ENCODE measurements around the gene ASIC3.

DNA sequence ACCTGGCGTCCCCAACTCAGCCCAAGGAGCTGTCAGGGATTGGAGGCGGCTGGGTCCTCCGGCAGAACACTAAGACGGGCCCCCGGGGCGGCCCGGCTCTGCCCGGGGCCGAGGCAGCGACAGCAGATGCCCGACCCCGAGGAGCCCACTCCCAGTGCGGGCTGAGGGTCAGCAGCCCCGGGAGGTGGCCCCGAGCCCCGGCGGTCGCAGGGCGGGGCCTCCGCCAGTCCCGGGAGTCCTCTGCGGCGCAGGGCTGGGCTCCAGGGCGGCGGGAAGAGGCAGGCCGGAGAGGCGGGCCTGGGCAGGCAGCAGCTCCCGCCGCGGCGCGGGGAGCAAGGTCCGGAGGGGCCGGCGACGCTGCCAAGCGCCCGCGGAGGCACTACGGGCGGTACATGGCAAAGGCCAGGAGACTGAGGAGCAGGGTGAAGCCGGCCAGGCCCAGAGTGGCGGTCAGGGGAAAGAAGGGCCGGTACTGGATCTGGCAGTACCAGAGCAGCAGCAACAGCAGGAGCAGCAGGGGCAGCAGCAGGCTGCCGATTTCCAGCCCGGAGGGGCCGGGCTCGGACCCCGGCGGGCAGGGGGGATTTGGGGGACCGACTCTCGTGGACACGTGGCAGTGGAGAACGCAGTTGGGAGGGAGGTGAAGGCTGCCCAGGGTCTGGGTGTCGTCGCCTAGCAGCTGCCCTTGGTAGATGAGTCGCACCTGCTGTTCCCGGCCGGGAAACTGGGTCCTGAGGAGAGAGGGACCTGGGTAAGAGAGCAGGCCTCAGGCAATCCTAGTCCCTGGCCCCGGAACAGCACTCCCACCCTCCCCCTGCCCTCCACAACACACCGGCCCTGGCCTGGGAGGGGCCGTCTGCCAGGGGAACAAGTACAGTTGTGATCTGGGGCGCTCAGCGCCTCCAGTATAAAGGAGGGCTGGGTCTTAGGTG lies 33.1 kb downstream of the ASIC3 start:
- TF ChIP-seq CTCF (IDR thresholded peaks at IDR 0.05) = no peak
- TF ChIP-seq POLR2A (IDR thresholded peaks at IDR 0.05) = no peak
